Fibroblast of villous mesenchyme (primary cell): ENCODE measurements around the gene TUBGCP3. TPM values are rescaled to one million over a fixed set of nuclear protein-coding genes. Genes with fewer than 3 reads are reported as not detected.
A peak's percentile ranks its signal among the peaks of the same experiment; 100 is the strongest.
"Not testable (repeated sequence)": the region's sequence is repeated elsewhere in the genome, so short reads cannot be mapped to it uniquely, and the experiment has no call there.

Source experiments
- DNase-seq: peaks from one replicate; pipeline ENCODE4 v3.0.0-alpha.2; 2010; ENCODE audit warnings: low read depth
- H3K4me3 ChIP-seq: 2 replicates; pipeline ENCODE4 v1.5.1; 2011; ENCODE audit warnings: low read depth, mild to moderate bottlenecking, low read length
- total RNA-seq: library from RNA; depleted of rRNA; stranded (reverse); fragments of >200 nt; gene quantifications from 2 replicates; pipeline ENCODE4 v1.2.3, GENCODE V29; 2012
- TF ChIP-seq, protein P1 (sequence below): IDR thresholded peaks from 2 replicates; pipeline ENCODE4 v1.5.1; 2012; ENCODE audit warnings: low read depth, mild to moderate bottlenecking, low read length; ENCODE audit not compliant: insufficient read depth

Gene TUBGCP3
- total RNA-seq, 1 donor, result 15.5 TPM

DNA sequence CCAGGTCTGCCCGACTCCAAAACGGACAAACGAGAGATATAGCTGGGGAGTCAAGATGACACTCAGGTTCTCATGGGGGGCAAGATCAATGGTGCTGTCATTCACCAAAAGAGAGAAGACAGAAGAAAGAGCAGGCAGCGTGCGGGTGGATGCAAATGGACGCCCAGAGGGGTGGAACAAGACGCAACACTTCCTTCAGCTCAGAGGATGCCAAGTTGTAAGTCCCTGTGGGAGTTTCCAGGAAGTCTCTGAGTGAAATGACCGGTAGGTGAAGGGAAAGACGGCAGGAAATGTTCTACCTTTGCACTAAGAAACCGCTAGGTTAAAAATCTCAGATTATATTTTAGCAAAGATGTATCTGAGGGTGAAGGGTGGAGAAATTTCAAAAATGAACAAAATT, 26.5 kb downstream of the TUBGCP3 start:
- no peak overlapping the region for H3K4me3 ChIP-seq
- DNase-seq, result no peak
- TF ChIP-seq, protein P1, sequence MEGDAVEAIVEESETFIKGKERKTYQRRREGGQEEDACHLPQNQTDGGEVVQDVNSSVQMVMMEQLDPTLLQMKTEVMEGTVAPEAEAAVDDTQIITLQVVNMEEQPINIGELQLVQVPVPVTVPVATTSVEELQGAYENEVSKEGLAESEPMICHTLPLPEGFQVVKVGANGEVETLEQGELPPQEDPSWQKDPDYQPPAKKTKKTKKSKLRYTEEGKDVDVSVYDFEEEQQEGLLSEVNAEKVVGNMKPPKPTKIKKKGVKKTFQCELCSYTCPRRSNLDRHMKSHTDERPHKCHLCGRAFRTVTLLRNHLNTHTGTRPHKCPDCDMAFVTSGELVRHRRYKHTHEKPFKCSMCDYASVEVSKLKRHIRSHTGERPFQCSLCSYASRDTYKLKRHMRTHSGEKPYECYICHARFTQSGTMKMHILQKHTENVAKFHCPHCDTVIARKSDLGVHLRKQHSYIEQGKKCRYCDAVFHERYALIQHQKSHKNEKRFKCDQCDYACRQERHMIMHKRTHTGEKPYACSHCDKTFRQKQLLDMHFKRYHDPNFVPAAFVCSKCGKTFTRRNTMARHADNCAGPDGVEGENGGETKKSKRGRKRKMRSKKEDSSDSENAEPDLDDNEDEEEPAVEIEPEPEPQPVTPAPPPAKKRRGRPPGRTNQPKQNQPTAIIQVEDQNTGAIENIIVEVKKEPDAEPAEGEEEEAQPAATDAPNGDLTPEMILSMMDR, result no peak

DNA sequence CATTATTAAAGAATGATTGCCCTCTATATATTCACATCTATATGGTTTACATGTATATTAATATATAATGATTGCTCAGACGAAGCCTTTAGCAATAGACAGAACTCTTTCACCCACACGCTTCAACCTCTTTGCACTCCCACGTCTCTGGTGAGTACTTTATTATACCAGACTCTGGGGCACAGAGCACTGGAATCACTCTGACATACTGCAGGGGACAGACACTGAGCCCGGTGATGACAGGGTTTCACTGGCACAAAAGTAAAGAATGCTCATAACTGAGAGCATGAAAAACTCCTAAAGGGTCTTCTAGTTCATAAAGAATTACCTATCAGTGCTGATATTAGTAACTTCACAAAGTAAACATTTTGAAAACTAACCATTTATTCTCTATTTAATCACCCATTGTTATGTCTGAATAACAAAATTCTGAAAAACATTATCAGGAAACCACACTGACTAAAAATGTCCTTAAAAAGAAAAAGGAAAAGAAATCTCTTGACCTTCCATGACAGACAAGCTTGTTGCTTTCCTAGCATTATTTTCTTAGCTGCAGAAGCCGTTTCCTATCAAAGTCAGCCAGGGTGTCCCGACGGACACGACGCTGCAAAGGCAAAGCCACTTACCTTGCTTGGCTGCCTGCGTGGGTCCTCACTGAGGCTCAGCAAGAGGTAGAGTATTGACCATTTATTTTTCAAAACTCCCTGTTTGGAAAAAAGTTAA, 29.1 kb downstream of the TUBGCP3 start:
- H3K4me3 ChIP-seq, result no peak overlapping the region
- TF ChIP-seq, protein P1, result no peak
- DNase-seq, result no peak

DNA sequence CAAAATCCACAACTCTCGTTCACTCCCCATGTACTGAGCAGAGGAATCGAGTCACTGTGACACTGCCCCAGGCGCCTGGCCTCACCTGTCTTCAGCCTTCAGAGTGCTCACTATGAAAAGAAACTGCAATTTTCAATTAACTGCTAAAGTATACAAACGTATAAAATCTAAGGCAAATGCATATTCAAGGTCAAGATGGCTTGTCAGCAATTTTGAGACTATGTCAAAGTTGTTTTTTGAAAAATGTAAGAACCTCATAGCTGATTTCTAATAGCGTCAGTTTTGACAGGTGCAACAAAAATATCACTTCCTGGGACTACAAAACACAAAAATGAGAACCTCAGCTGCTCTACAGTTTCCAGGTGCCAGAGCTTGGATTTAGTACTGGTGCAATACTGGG, 31.4 kb downstream of the TUBGCP3 start:
- no peak for DNase-seq
- no peak overlapping the region for H3K4me3 ChIP-seq
- TF ChIP-seq, protein P1, result no peak

DNA sequence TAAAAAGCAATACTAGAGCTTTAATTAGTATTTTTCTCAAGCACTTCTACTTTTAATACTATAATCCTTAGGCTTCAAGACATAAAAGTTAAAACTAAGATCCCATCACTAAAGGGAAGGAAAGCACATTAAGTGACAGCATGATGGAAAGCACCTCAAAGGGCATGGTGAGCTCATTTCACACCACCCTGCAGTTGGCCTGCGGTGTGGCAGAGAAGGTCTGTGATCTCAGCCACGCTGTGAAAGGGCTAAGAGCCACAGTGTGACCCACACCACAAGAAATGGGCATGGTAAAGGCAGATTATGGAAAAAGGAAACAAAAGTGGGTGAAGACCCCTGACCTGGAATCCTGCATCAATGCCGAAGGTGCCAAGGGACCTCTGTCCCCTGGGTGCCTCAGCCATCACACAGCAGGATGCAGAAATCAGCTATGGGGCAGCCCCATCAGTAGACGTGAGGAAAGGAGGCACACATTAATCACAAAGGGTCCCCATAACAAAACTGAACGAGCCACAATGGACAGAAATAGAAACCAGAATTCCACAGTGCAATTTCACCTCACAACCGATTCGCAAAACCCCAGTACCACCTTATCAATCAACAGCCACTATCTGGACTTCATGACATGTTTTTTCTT, 33.6 kb downstream of the TUBGCP3 start:
- H3K4me3 ChIP-seq, result no peak overlapping the region

DNA sequence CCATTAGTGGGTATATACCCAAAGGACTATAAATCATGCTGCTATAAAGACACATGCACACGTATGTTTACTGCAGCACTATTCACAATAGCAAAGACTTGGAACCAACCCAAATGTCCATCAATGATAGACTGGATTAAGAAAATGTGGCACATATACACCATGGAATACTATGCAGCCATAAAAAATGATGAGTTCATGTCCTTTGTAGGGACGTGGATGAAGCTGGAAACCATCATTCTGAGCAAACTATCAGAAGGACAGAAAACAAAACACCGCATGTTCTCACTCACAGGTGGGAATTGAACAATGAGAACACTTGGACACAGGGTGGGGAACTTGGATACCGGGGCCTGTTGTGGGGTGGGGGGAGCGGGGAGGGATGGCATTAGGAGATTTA, 39.0 kb downstream of the TUBGCP3 start:
- not testable (repeated sequence) for DNase-seq, H3K4me3 ChIP-seq

More for the DNA sequence above, 33.6 kb downstream of the TUBGCP3 start:
- TF ChIP-seq, protein P1, result no peak
- no peak for DNase-seq

DNA sequence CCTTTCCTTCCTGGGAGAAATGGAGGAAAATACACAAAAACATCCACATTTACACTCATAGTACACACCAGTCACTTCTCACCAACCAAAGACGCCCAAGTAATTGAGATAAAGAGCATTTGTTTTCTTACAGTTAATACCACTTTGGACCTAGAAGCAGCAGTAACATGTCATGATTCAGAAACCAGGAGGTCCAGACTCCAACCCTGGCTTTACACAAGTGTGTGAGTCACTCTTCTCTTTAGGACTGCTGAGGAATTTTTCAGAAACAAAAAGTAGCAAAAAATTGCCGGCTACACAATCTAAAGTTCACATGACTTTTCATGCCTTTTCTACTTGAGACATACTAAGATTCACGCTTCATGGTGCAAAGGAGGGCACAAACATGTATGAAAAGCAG, 42.1 kb downstream of the TUBGCP3 start:
- H3K4me3 ChIP-seq, result no peak overlapping the region
- DNase-seq, result peak; percentile 87
- TF ChIP-seq, protein P1, result no peak

DNA sequence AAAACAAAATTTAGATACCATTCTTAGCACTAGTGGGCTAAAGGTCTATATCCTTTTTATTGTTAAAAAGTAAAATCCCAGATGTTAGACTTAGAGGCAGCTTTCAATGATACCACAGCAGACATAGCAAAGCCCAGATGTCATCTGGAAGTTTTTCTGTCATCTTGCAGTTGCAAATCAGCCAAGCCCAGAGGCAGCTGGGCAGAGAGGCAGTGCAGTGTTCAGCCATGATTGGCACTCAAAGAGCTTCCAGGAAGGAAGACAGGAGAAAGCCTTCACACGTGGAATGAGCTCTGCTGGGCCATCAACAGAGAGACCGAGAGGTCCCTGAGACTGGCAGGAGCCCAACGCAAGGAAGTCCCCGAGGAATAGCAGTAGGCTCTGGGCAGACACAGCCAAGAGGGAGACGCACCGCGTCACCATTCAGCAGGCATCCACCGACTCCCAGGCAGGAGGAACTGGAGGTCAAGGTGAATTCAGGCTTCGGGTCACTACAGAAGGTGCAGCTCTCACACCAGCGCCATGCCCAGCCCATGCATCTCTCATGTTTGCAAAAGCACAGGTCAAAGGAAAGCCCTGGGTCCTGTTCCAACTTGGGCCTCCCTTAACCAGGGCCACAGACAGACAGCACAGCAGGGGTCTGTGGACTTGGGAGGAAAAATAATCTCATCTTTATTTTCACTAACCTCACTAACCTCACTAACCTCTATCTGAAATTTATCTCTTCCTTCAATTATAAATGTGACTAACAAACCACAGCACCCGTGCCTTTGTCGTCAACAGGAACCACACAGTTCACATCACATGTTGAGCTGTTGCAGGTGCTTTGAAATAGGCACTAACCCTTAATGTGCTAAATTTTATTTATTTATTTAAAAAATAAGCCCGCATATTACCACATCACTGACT, 54.9 kb downstream of the TUBGCP3 start:
- no peak overlapping the region for H3K4me3 ChIP-seq
- TF ChIP-seq, protein P1, result no peak
- no peak for DNase-seq
